Measurements from ENCODE around the gene NEK7.

- TF ChIP-seq CTCF (IDR thresholded peaks at IDR 0.05): no peak
- TF ChIP-seq EZH2 (IDR thresholded peaks at IDR 0.05): no peak
- TF ChIP-seq EZH2phosphoT487 (IDR thresholded peaks at IDR 0.05): no peak
Measured at GRCh38 chr1:198333744-198334143, 176.9 kb downstream of the NEK7 start.
